ENCODE data around the gene PKHD1. TPM values are rescaled to one million over a fixed set of nuclear protein-coding genes. Genes with fewer than 3 reads are reported as not detected.

PKHD1 gene
- total and polyA plus RNA-seq, 2 of the 8 experiments (the other 6 are each of a cell fraction or from before 2014, with no cell fraction given): 0.06 to 0.09 TPM

DNA sequence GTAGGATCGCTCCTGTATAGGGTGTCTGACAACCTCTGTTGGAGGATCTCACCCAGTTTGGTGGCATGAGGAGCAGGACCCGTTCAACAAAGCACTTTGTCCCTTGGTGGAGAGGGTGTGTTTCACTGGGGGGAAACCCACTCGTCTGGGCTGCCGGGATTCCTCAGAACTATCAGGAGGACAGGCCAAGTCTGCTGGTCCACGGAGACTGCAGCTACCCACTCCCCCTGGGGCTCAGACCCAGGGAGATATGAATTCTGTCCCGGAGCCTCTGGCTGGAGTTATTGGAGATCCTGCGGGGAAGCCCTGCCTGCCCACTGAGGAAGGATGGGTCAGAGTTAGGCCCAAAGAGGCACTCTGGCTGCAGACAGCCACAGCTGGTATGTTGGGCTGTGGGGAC is 233.1 kb downstream of the PKHD1 start:
- no peaks in the 10 kb centered on the region for H3K36me3 ChIP-seq (ENCODE audit: control insufficient read depth in 2 of 4, insufficient read depth in 4 of 4, low read length in 3 of 4)
- no peak overlapping the region for H2BK120ac ChIP-seq (replicated peaks; ENCODE audit: low read depth, low read length)
- H3K9me3 ChIP-seq (ENCODE audit: insufficient read depth in 2 of 2, low read depth in 1 of 2, low read length in 1 of 2): peaks cover 0 to 3% of the 10 kb centered on the region in 2 experiments; a peak in 2 of 4 replicates
- no peak overlapping the region for H4K5ac ChIP-seq (ENCODE audit: insufficient read length, low read depth, low read length)
- H4K8ac ChIP-seq (ENCODE audit: extremely low read depth, insufficient read depth, low read length): no peak overlapping the region; the same call in 1 of the 2 replicates
- H2BK12ac ChIP-seq (ENCODE audit: low read depth, low read length): no peak overlapping the region
- POLR2A ChIA-PET (ENCODE audit: partially characterized antibody): no interaction called here
- no peak overlapping the region for H3K4me2 ChIP-seq (ENCODE audit: insufficient read depth in 1 of 2, low read depth in 2 of 2, low read length in 2 of 2)
- no peaks in the 10 kb centered on the region for H4K20me1 ChIP-seq (replicated peaks in 1 of 2; ENCODE audit: control insufficient read depth in 1 of 2, insufficient read depth in 2 of 2, low read length in 2 of 2)
- H3K27me3 ChIP-seq (replicated peaks in 1 of 4; ENCODE audit: control insufficient read depth in 3 of 4, extremely low read depth in 1 of 4, insufficient read depth in 3 of 4, low read length in 3 of 4): no peaks in the 10 kb centered on the region
- no peak overlapping the region for H3K27ac ChIP-seq (ENCODE audit: low read depth, low read length)
- H4K91ac ChIP-seq (replicated peaks; ENCODE audit: insufficient read length, low read length): no peak overlapping the region
- no peak for FAIRE-seq
- H2AFZ ChIP-seq (ENCODE audit: low read length): no peak overlapping the region
- H2BK15ac ChIP-seq (ENCODE audit: low read length): no peak overlapping the region
- H2BK20ac ChIP-seq (ENCODE audit: low read length): no peak overlapping the region
- no peak overlapping the region for H3K9ac ChIP-seq (replicated peaks in 1 of 4; ENCODE audit: extremely low read depth in 1 of 4, low read depth in 3 of 4, low read length in 3 of 4)
- DNase-seq (ENCODE audit: low read depth in 1 of 2, low spot score in 2 of 2): no peak
- H3K18ac ChIP-seq (ENCODE audit: extremely low read depth, low read length): no peak overlapping the region
- no peak overlapping the region for H3K4ac ChIP-seq (replicated peaks; ENCODE audit: insufficient read length, low read depth, low read length)
- CTCF ChIA-PET (ENCODE audit: partially characterized antibody): interaction anchor here (0.5 to 2.4 kb wide), 20 partner anchors 9 to 345 kb away, joined by 3 to 27 read pairs (median 4); no protein-coding TSS in a partner anchor
- H3K14ac ChIP-seq (ENCODE audit: insufficient read length): no peak overlapping the region
- H3K56ac ChIP-seq (replicated peaks; ENCODE audit: insufficient read length, low read depth, low read length): no peak overlapping the region
- H3K23ac ChIP-seq (ENCODE audit: insufficient read length): no peak overlapping the region
- no peak overlapping the region for H2BK5ac ChIP-seq (ENCODE audit: low read depth, low read length)
- peaks cover 2 to 4% (median 3%) of the 10 kb centered on the region in 4 experiments; a peak in 2 of 7 replicates for H3K4me1 ChIP-seq (replicated peaks in 1 of 4; ENCODE audit: control insufficient read depth in 3 of 4, insufficient read depth in 4 of 4, low read length in 3 of 4)
- H3K23me2 ChIP-seq (ENCODE audit: low read depth, low read length): no peaks in the 10 kb centered on the region
- no peak overlapping the region for H2AK5ac ChIP-seq (ENCODE audit: low read depth, low read length)
- H3K79me2 ChIP-seq (ENCODE audit: control insufficient read depth in 1 of 2, insufficient read depth in 2 of 2, low read length in 2 of 2): no peaks in the 10 kb centered on the region
- TF ChIP-seq TEAD4 (IDR thresholded peaks at IDR 0.05; ENCODE audit: low read depth, low read length): no peak
- TF ChIP-seq CTCF (IDR thresholded peaks at IDR 0.05; ENCODE audit: control extremely low read depth in 1 of 3, insufficient read depth in 1 of 3, low read depth in 1 of 3, low read length in 3 of 3): no peak
- TF ChIP-seq SP2 (IDR thresholded peaks at IDR 0.05; ENCODE audit: low read length): no peak
- TF ChIP-seq RBBP5 (IDR thresholded peaks at IDR 0.05; ENCODE audit: borderline replicate concordance, low read depth, low read length): no peak
- TF ChIP-seq E2F6 (IDR thresholded peaks at IDR 0.05): no peak
- no peak for TF ChIP-seq EP300 (IDR thresholded peaks at IDR 0.05; ENCODE audit: borderline replicate concordance in 1 of 2, low read depth in 2 of 2, low read length in 2 of 2)
- TF ChIP-seq SIX5 (IDR thresholded peaks at IDR 0.05; ENCODE audit: low read depth, low read length): no peak
- TF ChIP-seq SUZ12 (IDR thresholded peaks at IDR 0.05; ENCODE audit: low read length): no peak
- TF ChIP-seq SP4 (IDR thresholded peaks at IDR 0.05; ENCODE audit: low read length): no peak
- no peak for TF ChIP-seq SP1 (IDR thresholded peaks at IDR 0.05; ENCODE audit: low read depth, low read length)
- no peak overlapping the region for H3K4me3 ChIP-seq (ENCODE audit: extremely low read depth in 1 of 4, insufficient read depth in 2 of 4, low read depth in 3 of 4, low read length in 4 of 4)
- 87% methylated on average over 5 of the region's 7 CpGs; no CpG with 5 or more reads in 1 of the 2 experiments for WGBS, 2 experiments (ENCODE audit: extremely low coverage in 1 of 2, insufficient coverage in 1 of 2, insufficient read length in 1 of 2, insufficient replicate concordance in 2 of 2, low coverage in 1 of 2, low lambda C conversion rate in 2 of 2, missing lambda C conversion rate in 1 of 2)
- no peaks in the 10 kb centered on the region for H3K79me1 ChIP-seq (ENCODE audit: low read depth, low read length)

Measured in H1 (cell line).